ENCODE measurements around the gene MRTFB.

GRCh38 chr16:14051103-14051729, 19.9 kb upstream of the MRTFB start:
- no peak for TF ChIP-seq CTCF (IDR thresholded peaks at IDR 0.05)
- no peak for TF ChIP-seq POLR2AphosphoS5 (IDR thresholded peaks at IDR 0.05; ENCODE audit: low read depth, low read length)
